A673 (cell line): ENCODE measurements around the gene MYL6B. TPM values are rescaled to one million over a fixed set of nuclear protein-coding genes. Genes with fewer than 3 reads are reported as not detected.
A peak's percentile ranks its signal among the peaks of the same experiment; 100 is the strongest.

Source experiments
- BruUV-seq: library from RNA; stranded (reverse); fragments of 400-500 nt; replicated peaks from 2 replicates; lab custom pipeline; 2021; lab: Mats Ljungman, UMichigan
- CTCF ChIA-PET: fragments of 300-600 bp; sonication (Branson Sonifier 250); formaldehyde crosslinking; loops from one replicate; lab custom pipeline; 2022; ENCODE audit warnings: antibody characterized with exemption; lab: Charles Lee
- POLR2A ChIA-PET: fragments of 300-600 bp; sonication (Branson Sonifier 250); formaldehyde crosslinking; loops from one replicate; lab custom pipeline; 2022; ENCODE audit warnings: antibody characterized with exemption; ENCODE audit not compliant: low non-redundant PET; lab: Charles Lee
- DNase-seq: peaks from one replicate; pipeline ENCODE4 v3.0.0-alpha.2; 2015; ENCODE audit warnings: low spot score
- H3K27ac ChIP-seq: fragments of 200-600 bp; sonication (generic); 2 replicates; pipeline ENCODE4 v1.5.1; 2016; ENCODE audit warnings: mixed run types, low read depth, mild to moderate bottlenecking, mixed read lengths, antibody characterized with exemption, low read length; ENCODE audit not compliant: poor library complexity, severe bottlenecking
- H3K27me3 ChIP-seq: fragments of 200-600 bp; sonication (generic); replicated peaks from 2 replicates; pipeline ENCODE4 v1.6.1; 2017; ENCODE audit warnings: mixed run types, low read depth, mild to moderate bottlenecking, mixed read lengths, antibody characterized with exemption, low read length; ENCODE audit not compliant: insufficient read depth, poor library complexity
- H3K36me3 ChIP-seq: fragments of 200-600 bp; sonication (generic); 2 replicates; pipeline ENCODE4 v1.6.1; 2016; ENCODE audit warnings: mixed run types, mild to moderate bottlenecking, mixed read lengths, antibody characterized with exemption, low read length; ENCODE audit not compliant: insufficient read depth, poor library complexity, severe bottlenecking
- H3K4me1 ChIP-seq: fragments of 200-600 bp; sonication (generic); 2 replicates; pipeline ENCODE4 v1.6.1; 2017; ENCODE audit warnings: mixed run types, mild to moderate bottlenecking, mixed read lengths, antibody characterized with exemption, low read length; ENCODE audit not compliant: insufficient read depth, poor library complexity, severe bottlenecking
- H3K4me3 ChIP-seq: fragments of 200-600 bp; sonication (generic); 2 replicates; pipeline ENCODE4 v1.5.1; 2016; ENCODE audit warnings: low read depth, mixed run types, mild to moderate bottlenecking, mixed read lengths, low read length; ENCODE audit not compliant: poor library complexity, severe bottlenecking
- H3K9me3 ChIP-seq: fragments of 200-600 bp; sonication (generic); 2 replicates; pipeline ENCODE4 v1.6.1; 2016; ENCODE audit warnings: mixed run types, low read depth, mild to moderate bottlenecking, mixed read lengths, antibody characterized with exemption, low read length; ENCODE audit not compliant: poor library complexity, severe bottlenecking
- CTCF ChIP-seq: fragments of 300-800, 200-600 bp; sonication (generic); conservative IDR thresholded peaks from 2 replicates; pipeline ENCODE4 v1.5.1; 2017; ENCODE audit warnings: low read depth, mild to moderate bottlenecking, antibody characterized with exemption, low read length, moderate library complexity, mixed read lengths
- EZH2 ChIP-seq: fragments of 200-600 bp; sonication (generic); IDR thresholded peaks from 2 replicates; pipeline ENCODE4 v1.6.1; 2017; ENCODE audit warnings: borderline replicate concordance, low read depth, mild to moderate bottlenecking, mixed read lengths, antibody characterized with exemption, low read length; ENCODE audit not compliant: poor library complexity, severe bottlenecking
- intact Hi-C: fragments of 100-400 bp; cut with micrococcal nuclease; formaldehyde crosslinking; loops from one replicate; pipeline ENCODE4 v1.10.0; 2022; ENCODE audit not compliant: unreplicated experiment
- total RNA-seq: library from RNA; stranded (reverse); gene quantifications from 2 replicates; pipeline ENCODE4 v1.2.3, GENCODE V29; 2021

MYL6B gene
- total RNA-seq, 1 experiment from 2014 or later, result 180 TPM

- no peak for DNase-seq
- H3K27ac ChIP-seq, result no peak overlapping the region
- BruUV-seq, result no TSS peak
- no peak overlapping the region for H3K4me3 ChIP-seq
- no peaks in the 10 kb centered on the region for H3K27me3 ChIP-seq
- TF ChIP-seq EZH2 (no peak), CTCF (no peak)
- no peaks in the 10 kb centered on the region for H3K4me1 ChIP-seq
- POLR2A ChIA-PET, result no interaction called here
- peaks cover 82% of the 10 kb centered on the region for H3K36me3 ChIP-seq
- intact Hi-C loops, result no loop called here
- no peaks in the 10 kb centered on the region for H3K9me3 ChIP-seq
- CTCF ChIA-PET, result no interaction called here
These were observed 26.0 kb downstream of the MYL6B start for GRCh38 chr12:56178347-56178746.

- Histone ChIP-seq H3K27me3 (no peaks in the 10 kb centered on the region), H3K27ac (no peak overlapping the region), H3K4me3 (no peak overlapping the region), H3K4me1 (peaks cover 13% of the 10 kb centered on the region), H3K36me3 (peaks cover 48% of the 10 kb centered on the region), H3K9me3 (no peaks in the 10 kb centered on the region)
- ChIA-PET CTCF (no interaction called here), POLR2A (no interaction called here)
- TF ChIP-seq EZH2, result no peak
- no peak for TF ChIP-seq CTCF
- no TSS peak for BruUV-seq
- intact Hi-C loops, result loop anchor here (10.0 kb wide), 1 partner anchor 142 kb away; the partner anchor contains the start of gene RPS26
- DNase-seq, result no peak
These were observed 34.6 kb downstream of the MYL6B start for GRCh38 chr12:56186957-56187356.

DNA sequence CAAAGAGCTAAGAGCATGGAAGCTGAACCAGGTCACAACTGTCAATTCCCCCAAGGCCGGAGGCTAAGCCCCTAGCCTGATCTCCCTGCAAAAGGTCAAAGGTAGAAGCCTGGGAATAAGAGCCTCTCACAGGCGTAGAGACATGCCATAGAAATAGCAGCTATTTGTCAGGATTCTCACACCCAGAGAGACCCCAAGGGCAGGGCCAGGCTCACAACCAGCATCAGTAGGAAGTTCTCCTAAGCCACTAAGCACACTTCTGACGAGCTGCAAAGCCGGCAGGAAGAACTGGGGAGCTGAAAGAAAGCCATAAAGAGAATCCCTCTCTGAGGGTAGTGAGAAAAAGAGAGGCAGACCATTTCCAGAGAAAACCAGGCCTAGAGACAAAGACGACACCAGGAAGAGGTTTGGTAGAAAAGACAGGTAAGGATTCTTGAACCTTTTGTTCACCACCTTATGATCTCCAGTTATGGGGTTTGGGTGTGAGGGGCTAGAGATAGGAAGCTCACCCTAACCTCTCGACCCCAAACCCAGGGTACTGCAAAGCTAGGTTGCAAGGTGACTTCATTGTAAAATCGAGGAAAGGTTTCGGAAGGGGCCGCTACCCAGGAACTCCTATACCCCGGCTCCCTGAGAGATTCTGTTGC lies 35.9 kb downstream of the MYL6B start:
- H3K36me3 ChIP-seq, result peaks cover 37% of the 10 kb centered on the region
- H3K4me3 ChIP-seq, result peak overlapping the region; percentile 83
- H3K4me1 ChIP-seq, result peaks cover 13% of the 10 kb centered on the region
- H3K27me3 ChIP-seq, result no peaks in the 10 kb centered on the region
- CTCF ChIA-PET, result interaction anchor here (0.5 to 2.3 kb wide), 2 partner anchors 60 to 1934 kb away, joined by 14 to 15 read pairs; partner anchors contain the start of gene ESYT1
- H3K27ac ChIP-seq, result peak overlapping the region; percentile 82
- H3K9me3 ChIP-seq, result no peaks in the 10 kb centered on the region
- BruUV-seq, result no TSS peak
- TF ChIP-seq EZH2, result no peak
- no peak for TF ChIP-seq CTCF
- POLR2A ChIA-PET, result no interaction called here
- intact Hi-C loops, result loop anchor here (2.0 to 10.0 kb wide), 3 partner anchors 61 to 143 kb away; partner anchors contain the start of genes RPS26 and ZC3H10
- no peak for DNase-seq
